ENCODE measurements around the gene SPEM3. TPM values are rescaled to one million over a fixed set of nuclear protein-coding genes. Genes with fewer than 3 reads are reported as not detected.
A peak's percentile ranks its signal among the peaks of the same experiment; 100 is the strongest.

SPEM3 gene
- not detected in 2 replicates for total RNA-seq (2014; rRNA removed; shearing (Covaris generic))
- polyA plus RNA-seq (2015; cell fraction: cytosol; rRNA removed), result not detected in 2 replicates
- not detected in 2 replicates for polyA plus RNA-seq (2015; cell fraction: nucleus; rRNA removed)

DNA sequence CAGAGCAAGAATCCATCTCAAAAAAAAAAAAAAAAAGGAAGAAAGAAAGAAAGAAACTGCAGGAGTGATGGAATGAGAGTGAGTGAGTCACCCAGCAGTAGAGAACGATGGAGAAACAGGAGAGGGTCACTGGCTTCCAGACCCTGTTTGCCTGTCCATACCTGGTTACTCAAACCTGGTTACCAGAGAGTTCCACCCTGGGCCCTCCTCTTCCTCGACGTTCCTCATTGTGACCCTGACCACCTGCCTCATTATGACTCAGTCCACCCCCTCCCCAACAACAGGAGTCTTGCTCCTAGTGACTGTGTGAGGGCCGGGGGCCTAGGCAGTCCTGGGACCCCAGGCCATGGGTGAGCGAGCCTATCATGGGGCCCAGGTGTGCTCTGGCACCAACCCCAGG is at the start of gene SPEM3:
Gene SPEM3 (plus strand): TSS at position 301 of the 400 bp plus-strand sequence. CDS start 46 bp downstream, at position 347.
- DNase-seq (ENCODE audit: low read depth), result no peak

DNA sequence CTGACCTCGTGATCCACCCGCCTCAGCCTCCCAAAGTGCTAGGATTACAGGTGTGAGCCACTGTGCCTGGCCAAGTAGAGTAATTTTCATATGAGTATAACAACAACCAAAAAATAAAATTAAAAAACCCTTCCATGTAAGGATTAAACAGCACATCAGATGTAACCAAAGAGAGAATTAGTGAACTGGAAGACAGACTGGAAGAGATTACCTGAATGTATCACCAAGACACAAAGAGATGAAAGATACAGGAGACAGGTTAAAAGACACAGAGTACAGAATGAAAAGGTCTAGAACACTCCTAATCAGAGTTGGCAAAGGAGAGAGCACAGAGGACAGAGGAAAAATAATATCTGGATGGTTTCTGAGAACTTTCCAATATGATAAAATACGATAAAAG is 49.5 kb upstream of the SPEM3 start:
- DNase-seq (ENCODE audit: low read depth), result no peak

DNA sequence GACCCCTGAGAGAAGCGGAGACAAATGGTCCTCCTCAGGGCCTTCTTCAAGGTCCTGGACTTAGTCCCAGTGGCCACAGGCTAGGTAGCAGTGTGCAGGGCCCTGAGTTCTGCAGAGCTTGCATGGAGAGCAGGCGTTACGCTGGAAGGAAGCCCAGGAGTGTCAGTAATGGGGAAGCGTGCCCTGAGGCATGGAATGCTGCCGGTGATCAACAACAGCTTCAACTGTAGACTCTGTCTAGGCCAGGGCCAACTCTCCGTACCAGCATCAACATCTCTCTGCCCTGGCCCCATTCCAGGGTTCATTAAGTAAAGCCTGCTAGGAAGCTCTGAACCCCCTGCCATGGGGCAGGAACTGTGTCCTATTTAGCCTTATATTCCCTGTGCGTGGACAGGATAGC is 48.3 kb upstream of the SPEM3 start:
- no peak for DNase-seq (ENCODE audit: low read depth)

DNA sequence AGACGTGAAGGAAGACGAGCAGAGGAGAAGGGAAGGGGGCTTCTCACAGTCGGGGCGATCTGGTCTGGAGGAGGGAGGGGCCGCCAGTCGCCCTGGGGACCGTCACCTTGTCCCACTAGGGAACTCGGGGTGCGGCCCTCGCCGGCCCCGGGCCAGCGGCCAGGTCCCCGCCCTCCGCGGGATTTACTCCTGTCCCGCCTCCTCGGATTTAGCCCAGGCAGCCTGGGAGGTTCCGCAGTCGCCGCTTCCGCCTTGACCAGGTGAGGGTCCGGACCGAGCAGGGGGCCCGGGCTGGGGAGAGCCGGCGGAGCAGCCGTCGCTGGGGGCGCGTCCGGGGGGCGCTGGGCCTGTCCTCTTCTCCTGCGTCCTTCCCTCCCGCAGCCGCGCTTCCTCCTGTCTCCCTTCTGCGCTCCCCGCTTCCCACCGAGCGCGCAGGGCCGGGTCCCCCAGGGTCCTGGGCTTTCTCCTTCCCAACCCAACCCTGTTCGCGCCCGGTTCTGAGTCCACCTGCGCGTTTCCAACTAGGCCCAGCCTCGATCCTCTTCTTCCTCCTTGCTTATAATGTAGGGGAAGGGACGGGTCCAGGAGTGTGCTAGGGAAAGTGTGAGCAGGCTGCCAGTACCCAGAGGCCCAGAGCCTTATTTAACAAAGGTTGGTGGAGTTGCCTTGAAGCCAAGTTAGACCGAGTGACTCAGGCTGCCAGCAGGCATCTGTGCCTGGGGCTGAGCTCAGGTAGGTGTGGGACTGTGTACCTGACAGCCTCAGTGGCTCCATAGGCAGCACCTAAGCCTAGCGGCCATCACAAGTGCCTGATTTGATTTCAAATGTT is 47.6 kb upstream of the SPEM3 start, which contains the start of gene TNK1:
Gene TNK1 (plus strand): TSS at position 235 of the 829 bp plus-strand sequence. CDS start 1,838 bp downstream, outside the sequence.
- DNase-seq (ENCODE audit: low read depth), result no peak

DNA sequence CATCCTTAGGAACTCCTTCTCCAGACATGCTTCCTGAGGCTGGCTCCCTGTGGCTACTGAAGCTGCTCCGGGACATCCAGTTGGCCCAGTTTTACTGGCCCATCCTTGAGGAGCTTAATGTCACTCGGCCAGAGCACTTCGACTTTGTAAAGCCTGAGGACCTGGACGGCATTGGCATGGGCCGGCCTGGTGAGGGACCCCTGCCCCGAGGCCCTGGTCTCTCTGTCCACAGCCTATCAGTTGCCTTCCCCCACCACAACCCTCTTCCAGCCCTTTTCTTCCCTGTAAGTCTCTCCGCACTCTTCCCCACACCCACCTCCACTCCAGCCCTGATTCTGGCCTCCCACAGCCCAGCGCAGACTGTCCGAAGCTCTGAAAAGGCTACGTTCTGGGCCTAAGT is 45.8 kb upstream of the SPEM3 start:
- DNase-seq (ENCODE audit: low read depth), result no peak

DNA sequence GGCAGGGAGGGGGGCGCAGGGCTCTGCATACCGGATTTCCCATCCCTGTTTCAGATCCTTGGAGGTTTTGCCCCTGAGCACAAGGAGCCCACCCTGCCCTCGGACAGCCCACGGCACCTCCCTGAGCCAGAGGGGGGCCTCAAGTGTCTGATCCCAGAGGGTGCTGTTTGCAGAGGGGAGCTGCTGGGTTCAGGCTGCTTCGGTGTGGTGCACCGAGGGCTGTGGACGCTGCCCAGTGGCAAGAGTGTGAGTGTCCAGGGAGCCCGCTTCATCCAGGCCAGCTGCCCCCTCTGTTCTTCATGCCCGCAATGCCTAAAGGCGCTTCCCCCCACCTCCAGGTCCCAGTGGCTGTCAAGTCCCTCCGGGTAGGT is 45.3 kb upstream of the SPEM3 start:
- no peak for DNase-seq (ENCODE audit: low read depth)

DNA sequence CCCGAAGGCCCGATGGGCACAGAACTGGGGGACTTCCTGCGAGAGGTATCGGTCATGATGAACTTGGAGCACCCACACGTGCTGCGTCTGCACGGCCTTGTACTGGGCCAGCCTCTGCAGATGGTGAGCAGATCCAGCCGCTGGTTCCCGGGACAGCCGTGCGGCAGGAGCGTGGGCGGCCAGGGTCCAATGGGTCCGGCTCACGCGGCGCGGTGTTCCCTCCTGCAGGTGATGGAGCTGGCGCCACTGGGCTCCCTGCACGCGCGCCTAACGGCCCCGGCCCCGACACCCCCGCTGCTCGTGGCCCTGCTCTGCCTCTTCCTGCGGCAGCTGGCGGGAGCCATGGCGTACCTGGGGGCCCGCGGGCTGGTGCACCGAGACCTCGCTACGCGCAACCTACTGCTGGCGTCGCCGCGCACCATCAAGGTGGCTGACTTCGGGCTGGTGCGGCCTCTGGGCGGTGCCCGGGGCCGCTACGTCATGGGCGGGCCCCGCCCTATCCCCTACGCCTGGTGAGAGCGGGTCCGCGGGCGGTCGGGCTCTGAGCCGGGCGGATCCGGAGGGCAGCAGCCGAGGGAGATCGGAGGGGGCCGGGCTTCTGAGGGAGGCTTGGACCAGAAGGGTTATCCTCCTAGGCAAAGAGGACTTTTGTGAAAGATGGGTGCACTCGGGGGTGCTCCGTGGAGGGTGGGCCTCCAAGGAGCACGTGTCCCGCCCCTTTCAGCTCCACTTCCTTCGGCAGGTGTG is 44.7 kb upstream of the SPEM3 start:
- DNase-seq (ENCODE audit: low read depth), result no peak

DNA sequence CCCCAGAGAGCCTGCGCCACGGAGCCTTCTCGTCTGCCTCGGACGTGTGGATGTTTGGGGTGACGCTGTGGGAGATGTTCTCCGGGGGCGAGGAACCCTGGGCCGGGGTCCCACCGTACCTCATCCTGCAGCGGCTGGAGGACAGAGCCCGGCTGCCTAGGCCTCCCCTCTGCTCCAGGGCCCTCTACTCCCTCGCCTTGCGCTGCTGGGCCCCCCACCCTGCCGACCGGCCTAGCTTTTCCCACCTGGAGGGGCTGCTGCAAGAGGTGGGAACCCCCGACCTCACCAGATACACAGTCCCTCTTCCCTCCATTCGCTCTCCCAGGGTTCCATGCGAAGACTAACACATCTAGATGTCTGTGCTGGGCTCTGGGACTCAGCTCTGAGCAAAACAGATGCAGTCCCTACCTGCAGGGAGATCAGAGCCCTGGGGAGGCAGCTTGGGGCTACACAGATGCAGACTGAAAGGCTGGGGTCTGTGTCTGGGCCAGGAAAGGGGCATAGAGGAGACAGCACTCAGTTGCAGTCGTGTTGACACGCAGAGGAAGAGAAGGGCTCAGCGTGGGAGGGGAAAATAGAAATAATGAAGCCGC is 44.1 kb upstream of the SPEM3 start:
- DNase-seq (ENCODE audit: low read depth), result no peak

DNA sequence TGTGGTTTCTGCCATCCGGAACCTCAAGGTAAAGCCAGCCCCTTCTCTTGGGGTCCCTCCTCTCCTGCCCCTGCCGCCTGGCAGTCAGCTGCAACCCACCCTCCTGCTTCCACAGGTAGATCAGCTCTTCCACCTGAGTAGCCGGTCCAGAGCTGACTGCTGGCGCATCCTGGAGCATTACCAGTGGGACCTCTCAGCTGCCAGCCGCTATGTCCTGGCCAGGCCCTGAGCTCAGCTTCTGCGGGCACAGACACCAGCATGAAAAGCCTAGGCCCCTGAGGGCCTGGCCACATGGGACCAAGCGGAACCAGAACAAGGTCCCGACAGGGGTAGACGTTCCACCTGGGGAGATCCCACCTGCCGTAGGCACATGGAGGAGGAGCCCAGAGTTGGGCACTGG is 39.8 kb upstream of the SPEM3 start:
- no peak for DNase-seq (ENCODE audit: low read depth)

DNA sequence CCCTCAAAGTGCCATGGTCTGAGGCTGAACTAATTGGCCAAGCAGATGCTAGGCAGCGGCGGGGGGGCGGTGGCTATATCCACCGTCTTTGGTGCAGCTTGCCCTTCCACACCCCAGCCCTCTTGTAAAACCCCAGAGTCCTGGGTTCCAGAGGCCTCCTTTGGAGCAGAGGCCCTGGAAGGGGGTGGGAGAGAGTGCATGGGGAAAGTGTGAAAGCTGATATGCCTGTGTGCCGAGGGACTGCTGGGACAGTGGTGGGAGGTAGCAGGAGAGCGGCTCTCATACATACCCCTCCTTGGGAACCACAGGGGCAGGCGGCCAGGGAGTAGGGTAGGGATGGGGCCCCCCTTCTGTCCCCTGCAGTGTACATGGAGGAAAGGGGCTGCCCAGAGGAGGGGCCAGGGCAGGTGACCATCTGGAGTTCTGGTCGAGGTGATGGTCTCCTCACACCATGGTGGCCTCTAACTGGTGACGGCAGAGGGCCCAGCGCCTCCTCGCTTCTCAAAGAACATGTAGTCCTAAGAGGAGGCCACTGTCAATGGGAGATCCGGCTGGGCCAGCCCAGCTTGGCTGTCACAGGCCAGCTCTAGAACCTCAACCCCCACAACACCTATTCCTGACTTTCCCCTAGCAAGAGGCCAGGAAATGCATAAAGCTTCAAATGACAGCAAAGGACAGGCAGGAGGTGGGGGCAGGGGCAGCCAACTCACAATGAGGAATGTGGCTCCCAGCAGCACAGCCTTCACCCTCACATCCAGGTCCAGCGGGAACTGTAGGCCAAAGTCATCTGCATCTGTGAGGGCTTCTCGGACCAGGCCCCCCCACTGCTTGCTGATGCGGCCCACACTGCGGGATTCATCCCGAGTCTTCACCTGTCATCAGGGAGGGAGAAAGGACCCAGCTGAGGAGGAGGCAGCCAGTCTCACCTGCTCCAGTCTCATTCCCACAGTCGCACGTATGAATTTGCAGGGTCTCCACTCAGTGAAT is 38.4 kb upstream of the SPEM3 start:
- DNase-seq (ENCODE audit: low read depth), result no peak

DNA sequence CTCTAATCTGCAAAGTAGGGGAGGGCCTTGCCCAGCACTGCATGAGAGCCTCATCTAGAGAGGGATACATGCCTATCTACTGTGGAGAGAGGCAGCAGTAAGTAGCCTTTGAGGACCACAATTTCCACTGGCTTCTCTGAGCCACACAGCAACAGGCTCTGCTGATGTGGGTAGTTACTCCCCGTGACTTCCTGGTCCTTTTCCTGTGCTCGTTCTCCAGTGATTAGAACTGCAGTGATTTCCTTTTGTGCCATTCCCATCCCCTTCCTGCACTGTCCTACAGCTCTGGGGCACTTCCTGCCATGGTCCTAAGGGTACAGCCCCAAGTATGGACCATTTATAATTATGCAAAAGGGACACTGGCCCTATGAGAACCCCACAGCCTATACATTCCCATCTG is 37.4 kb upstream of the SPEM3 start:
- no peak for DNase-seq (ENCODE audit: low read depth)

DNA sequence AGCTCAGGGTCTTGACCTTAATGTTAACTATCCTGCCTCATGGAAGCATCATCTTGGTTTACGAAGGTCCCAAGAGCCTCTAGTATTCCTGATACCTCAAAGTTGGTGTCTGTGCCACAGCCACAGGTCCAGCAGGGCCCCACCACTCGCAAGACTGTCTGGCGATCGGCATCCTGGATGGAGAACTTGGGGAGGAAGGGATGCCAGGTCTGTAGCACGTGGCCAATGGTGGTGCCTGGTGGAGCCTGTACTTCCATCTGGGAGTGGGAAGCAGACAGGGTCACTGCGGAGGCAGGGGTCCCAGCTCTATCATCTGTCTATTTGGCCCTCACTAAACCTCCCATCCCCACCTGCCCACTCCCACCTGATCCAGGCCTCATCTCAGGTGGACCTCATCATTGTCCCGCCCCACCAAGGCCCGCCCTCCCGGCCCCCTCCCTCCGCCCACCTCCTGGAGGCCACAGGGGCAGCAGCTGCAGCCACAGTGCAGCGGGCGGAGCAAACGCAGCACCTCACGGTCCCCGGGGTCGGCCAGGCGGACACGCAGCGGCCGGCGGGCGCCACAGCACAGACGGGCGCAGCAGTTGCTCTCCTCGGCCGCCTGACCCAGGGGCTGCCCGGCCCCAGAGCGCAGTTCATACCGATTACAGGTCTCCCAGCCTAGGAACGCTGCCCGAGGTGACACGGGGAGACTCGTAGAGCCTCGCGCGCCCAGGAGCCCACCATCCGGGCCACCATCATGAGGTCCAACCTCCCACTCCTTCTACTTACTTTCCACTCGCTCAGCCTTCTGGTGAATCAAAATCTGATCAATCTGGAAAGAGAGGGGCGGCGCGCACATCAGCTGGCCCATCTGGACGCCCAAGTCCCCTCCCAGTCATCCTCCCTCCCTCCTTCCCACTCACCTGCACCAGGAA is 35.7 kb upstream of the SPEM3 start:
- no peak for DNase-seq (ENCODE audit: low read depth)

DNA sequence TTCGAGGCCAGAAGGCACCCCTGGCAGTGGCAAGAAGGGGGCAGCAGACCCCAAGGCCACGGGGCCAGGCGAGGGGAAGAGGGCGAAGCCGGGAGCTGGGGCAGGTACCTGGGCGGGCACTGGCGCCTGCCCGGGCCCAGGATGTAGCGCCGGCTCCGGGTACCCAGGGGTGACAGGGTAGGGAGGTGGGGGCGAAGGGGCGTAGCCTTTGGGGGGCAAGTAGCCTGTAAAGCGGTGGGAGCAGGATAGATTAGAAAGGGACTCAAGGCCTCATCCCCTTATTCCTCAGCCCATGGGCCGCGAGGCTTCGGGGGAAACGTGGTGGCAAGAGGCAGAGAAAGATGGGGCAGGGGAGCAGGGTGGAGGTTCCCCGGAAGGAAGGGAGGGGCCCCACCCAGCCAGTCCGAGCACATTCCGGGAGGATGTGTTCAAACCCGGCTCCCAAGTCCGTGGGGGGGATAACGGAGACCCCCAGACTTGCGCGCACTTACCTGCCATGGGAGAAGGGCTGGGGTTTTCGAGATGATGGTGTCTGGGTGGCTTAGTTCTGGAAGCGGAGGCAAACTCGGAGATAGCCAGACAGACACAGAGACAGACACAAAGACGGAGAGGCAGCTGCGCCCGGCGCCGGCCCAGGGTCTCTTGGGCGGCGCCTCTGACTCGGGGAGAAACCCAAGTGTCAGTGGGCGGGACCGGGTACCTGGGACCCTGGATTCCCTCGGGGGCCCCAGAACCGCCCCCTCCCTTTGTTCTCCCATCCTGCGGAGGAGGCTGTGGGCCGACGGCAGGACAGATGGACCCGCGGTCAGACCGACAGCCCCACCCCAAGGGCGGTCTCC is 34.8 kb upstream of the SPEM3 start:
- peak; percentile 23 for DNase-seq (ENCODE audit: low read depth)

DNA sequence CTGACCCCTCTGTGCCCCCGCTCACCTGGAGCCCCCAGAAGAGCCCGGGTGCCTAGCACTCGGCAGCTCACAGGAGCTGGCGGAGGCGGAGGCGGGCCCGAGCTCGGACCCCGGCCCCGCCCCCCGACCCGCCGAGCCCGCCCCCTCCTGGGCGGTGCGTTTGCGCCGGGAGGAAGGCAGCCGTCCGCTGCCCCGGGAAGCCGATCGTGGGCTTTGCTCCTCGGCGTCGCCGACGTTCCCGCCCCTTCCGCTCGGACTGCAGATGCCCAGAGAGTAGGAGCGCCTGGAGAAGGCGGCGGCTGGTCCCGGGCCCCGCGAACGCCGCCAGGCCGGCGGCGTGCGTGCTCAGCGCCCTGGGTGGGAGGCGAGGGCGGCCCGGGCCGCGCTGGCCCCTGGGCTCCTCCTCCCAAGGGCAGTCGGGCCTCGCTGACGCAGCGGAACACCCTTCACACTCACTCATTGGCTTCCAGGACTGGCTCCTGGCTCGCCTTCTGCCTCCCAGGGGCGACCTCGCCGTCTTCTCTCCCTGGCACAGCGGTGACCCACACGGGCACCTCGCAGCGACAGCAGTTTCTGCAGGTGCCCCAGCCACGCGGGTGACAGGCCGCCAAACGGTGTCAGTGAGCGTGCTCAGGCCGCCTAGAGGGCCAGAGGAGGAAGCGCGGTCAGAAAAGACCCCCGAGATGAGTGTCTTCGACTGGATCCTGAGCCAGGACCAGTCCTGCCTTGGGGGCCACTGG is 34.0 kb upstream of the SPEM3 start, which contains the start of gene PLSCR3:
Gene PLSCR3 (minus strand): TSS at position 74 of the 740 bp plus-strand sequence. CDS start 415 bp downstream, outside the sequence.
- DNase-seq (ENCODE audit: low read depth), result peak; percentile 84

DNA sequence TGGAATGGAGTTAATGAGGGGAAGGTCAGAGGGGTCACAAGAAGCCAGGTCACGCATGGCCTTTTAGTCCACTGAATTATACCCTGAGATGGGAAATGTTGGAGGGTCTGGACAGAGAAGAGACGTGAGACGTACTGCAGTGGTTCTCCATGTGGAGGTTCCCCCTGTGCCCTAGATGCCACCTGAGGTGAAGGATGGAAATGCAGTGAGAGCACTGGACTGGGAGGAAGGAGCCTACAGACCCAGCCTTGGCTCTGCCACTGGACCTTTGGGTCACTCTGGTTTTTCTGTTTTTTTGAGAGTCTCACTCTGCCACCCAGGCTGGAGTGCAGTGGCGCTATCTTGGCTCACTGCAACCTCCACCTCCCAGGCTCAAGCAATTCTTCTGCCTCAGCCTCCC is 32.5 kb upstream of the SPEM3 start:
- DNase-seq (ENCODE audit: low read depth), result no peak

DNA sequence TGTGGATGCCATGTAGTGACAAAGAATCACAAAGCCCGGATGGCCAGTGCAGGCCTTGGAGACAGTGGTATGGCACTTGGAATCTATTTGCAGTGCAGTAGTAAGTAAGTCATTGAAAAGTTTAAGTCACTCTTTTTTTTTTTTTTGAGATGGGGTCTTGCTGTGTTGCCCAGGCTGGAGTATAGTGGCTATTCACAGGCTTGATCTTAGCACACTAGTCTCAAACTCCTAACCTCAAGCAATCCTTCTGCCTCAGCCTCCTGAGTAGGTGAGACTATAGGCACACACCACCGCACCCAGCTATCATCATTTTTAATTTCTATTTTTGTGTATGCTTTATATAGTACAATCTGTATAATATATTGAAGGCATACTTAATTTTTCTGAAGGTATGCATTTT is 30.0 kb upstream of the SPEM3 start:
- DNase-seq (ENCODE audit: low read depth), result no peak

DNA sequence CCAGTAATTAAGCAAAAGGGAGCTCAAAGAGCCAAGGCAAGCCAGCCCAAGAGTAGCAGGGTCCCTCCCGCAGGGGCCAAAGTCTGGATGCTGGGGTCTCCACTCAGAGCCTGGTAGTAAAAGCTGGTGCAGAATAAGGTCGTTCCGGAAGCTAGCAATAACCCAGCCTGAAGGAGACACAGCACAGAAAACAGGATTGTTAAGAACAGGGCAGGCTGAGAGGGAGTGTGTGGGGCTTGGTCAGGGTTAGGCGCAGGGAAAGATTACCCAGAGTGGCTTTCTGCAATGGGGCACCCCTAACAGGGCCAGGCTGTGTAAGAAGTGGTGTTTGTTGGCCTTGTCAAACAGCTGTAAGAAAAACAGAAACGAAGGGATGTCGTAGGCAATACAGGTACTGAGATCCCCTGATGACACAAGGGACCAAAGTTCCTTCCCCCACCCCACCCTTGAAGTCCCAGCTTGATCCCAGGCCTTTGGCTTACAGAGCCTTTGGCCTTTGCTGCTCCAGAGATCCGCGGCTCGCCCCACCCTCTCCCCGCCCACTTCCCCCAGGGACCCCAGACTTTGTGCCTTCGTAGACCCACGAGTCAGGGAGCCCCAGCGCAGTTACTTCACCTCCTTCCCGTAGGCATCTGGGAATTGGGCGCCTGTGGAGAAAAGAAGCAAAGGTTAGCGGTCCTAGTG is 25.5 kb upstream of the SPEM3 start:
- no peak for DNase-seq (ENCODE audit: low read depth)

DNA sequence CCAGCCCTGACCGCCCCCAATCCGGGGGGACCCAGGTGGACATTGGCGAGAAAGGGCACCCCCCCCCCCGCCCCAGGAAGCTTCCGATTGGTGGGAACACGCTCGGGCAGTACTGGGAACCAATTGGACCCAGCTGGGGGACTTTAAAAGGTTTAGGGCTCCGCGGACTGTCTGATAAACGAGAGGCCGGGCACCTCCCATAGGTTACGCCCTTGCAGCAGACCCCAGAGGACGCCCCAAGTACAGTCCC is 25.0 kb upstream of the SPEM3 start:
- no peak for DNase-seq (ENCODE audit: low read depth)
